Vagina (tissue), 2 donors: ENCODE measurements around the gene MYO7B. TPM values are rescaled to one million over a fixed set of nuclear protein-coding genes. Genes with fewer than 3 reads are reported as not detected.
"Not testable (repeated sequence)": the region's sequence is repeated elsewhere in the genome, so short reads cannot be mapped to it uniquely, and the experiment has no call there.

Experiments used
- DNase-seq, 2 donors: peaks; one replicate each; pipeline ENCODE4 v3.0.0-alpha.2; 2017; ENCODE audit errors: extremely low spot score in 2 of 2
- H3K27ac ChIP-seq: fragments of 200-600 bp; sonication (generic); one replicate; pipeline ENCODE4 v1.5.1; 2019
- H3K27me3 ChIP-seq: fragments of 200-600 bp; sonication (generic); one replicate; pipeline ENCODE4 v1.5.1; 2019
- H3K36me3 ChIP-seq, 2 donors: fragments of 200-600 bp; sonication (generic); one replicate each; pipeline ENCODE4 v1.5.1; 2017 to 2019
- H3K4me1 ChIP-seq: fragments of 200-600 bp; sonication (generic); one replicate; pipeline ENCODE4 v1.5.1; 2019
- H3K4me3 ChIP-seq, 2 donors: fragments of 200-600 bp; sonication (generic); 1 replicate in 1 of 2; 2 replicates in 1 of 2; pipeline ENCODE4 v1.5.1; 2016 to 2019
- H3K9me3 ChIP-seq: fragments of 200-600 bp; sonication (generic); one replicate; pipeline ENCODE4 v1.5.1; 2019
- POLR2A ChIP-seq, 2 donors: fragments of 450-650 bp; IDR thresholded peaks; one replicate each; pipeline ENCODE4 v1.6.1; 2017; ENCODE audit warnings: antibody characterized with exemption in 2 of 2, mild to moderate bottlenecking in 2 of 2, moderate library complexity in 2 of 2
- POLR2AphosphoS5 ChIP-seq, 2 donors: sonication (generic); formaldehyde crosslinking; IDR thresholded peaks; one replicate each; pipeline ENCODE4 v1.9.0; 2017; ENCODE audit warnings: antibody characterized with exemption in 2 of 2, mild to moderate bottlenecking in 2 of 2, low read depth in 1 of 2; ENCODE audit not compliant: insufficient read depth in 1 of 2
- intact Hi-C: fragments of 100-400 bp; cut with DNase I; formaldehyde crosslinking; loops from one replicate; pipeline ENCODE4 v1.15.1; 2023
- total RNA-seq: library from RNA; depleted of rRNA; stranded (reverse); fragments of >200 nt; gene quantifications from one replicate; pipeline ENCODE4 v1.2.3, GENCODE V29; 2016
- TF ChIP-seq, protein P1 (sequence below), 3 experiments: fragments of 450-650 bp in 2 of 3; fragments of 200-600 bp in 1 of 3; sonication (generic) in 1 of 3; IDR thresholded peaks; one replicate each; pipeline ENCODE4 v1.5.1; 2017 to 2019; ENCODE audit warnings: antibody characterized with exemption in 3 of 3, mild to moderate bottlenecking in 2 of 3, moderate library complexity in 2 of 3

Gene MYO7B
- total RNA-seq, 1 donor from 2014 or later, result not detected

DNA sequence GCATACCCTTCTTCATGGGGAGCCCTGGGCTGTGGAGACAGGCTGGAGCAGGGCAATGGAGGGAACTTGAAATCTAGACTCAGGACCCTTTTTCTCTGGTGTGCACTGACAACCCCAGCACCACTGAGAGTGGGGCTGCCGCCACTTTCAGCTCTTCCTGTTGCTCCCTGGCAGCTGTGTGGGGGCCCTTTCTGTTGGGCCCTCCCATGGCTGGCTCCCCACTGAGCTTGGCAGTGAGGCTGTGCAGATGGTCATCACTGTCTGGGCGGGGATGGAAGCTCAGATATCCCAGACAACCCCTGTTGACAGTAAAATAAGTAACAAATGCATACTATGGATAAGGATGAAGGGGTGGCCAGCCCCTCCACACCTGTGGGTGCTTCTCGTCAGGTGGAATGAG is 6.7 kb downstream of the MYO7B start:
- DNase-seq, result peak in 1 of 2 donors; percentile 77
- Histone ChIP-seq H3K4me3 (no peak overlapping the region), H3K4me1 (peaks cover 8% of the 10 kb centered on the region), H3K9me3 (no peaks in the 10 kb centered on the region), H3K36me3 (no peaks in the 10 kb centered on the region), H3K27me3 (no peaks in the 10 kb centered on the region), H3K27ac (no peak overlapping the region)
- intact Hi-C loops, result no loop called here
- TF ChIP-seq POLR2AphosphoS5 (IDR thresholded peaks at IDR 0.05; ENCODE audit: insufficient read depth in 1 of 2, low read depth in 1 of 2), result no peak
- TF ChIP-seq POLR2A (IDR thresholded peaks at IDR 0.05), result no peak
- TF ChIP-seq, protein P1, sequence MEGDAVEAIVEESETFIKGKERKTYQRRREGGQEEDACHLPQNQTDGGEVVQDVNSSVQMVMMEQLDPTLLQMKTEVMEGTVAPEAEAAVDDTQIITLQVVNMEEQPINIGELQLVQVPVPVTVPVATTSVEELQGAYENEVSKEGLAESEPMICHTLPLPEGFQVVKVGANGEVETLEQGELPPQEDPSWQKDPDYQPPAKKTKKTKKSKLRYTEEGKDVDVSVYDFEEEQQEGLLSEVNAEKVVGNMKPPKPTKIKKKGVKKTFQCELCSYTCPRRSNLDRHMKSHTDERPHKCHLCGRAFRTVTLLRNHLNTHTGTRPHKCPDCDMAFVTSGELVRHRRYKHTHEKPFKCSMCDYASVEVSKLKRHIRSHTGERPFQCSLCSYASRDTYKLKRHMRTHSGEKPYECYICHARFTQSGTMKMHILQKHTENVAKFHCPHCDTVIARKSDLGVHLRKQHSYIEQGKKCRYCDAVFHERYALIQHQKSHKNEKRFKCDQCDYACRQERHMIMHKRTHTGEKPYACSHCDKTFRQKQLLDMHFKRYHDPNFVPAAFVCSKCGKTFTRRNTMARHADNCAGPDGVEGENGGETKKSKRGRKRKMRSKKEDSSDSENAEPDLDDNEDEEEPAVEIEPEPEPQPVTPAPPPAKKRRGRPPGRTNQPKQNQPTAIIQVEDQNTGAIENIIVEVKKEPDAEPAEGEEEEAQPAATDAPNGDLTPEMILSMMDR (IDR thresholded peaks at IDR 0.05), result no peak

DNA sequence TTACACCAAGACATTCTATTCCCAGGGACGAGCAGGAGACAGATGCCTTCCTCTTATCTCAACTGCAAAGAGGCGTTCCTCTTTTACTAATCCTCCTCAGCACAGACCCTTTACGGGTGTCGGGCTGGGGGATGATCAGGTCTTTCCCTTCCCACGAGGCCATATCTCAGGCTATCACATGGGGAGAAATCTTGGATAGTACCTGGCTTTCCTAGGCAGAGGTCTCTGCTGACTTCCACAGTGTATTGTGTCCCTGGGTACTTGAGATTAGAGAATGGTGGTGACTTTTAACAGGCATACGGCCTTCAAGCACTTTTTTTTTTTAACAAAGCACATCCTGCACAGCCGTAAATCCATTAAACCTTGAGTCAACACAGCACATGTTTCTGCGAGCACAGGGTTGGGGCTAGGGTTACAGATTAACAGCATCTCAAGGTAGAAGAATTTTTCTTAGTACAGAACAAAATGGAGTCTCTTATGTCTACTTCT is 7.6 kb downstream of the MYO7B start:
- H3K27me3 ChIP-seq, H3K9me3 ChIP-seq, intact Hi-C loops, H3K27ac ChIP-seq, H3K4me3 ChIP-seq, H3K36me3 ChIP-seq, H3K4me1 ChIP-seq, DNase-seq: not testable (repeated sequence)

DNA sequence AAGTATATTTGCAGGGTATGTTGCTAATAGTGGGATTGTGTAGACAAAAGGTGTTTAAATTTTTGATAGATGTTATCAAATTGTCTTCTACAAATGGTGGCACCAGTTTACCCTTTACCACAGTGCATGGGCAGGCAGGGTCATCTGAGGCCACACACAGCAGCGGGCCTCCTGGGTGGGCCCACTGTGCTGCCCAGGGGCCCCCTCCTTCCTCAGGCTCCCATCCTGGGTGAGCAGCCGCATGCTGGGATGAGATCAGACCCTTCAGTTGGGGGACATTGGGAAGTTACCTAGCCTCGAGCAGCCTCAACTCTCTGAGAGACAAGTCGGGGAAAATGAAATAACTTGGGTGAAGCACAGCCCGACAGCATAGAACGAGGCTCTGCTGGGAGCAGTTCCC is 9.7 kb downstream of the MYO7B start:
- TF ChIP-seq POLR2AphosphoS5 (IDR thresholded peaks at IDR 0.05; ENCODE audit: insufficient read depth in 1 of 2, low read depth in 1 of 2), result no peak
- TF ChIP-seq POLR2A (IDR thresholded peaks at IDR 0.05), result no peak
- TF ChIP-seq, protein P1 (IDR thresholded peaks at IDR 0.05), result no peak
- intact Hi-C loops, result no loop called here
- H3K9me3 ChIP-seq, result no peaks in the 10 kb centered on the region
- H3K4me1 ChIP-seq, result peaks cover 8% of the 10 kb centered on the region
- H3K27ac ChIP-seq, result no peak overlapping the region
- peak; percentile 34 to 52 for DNase-seq
- no peaks in the 10 kb centered on the region for H3K27me3 ChIP-seq
- no peak overlapping the region for H3K4me3 ChIP-seq
- no peaks in the 10 kb centered on the region for H3K36me3 ChIP-seq

- H3K4me3 ChIP-seq, result no peak overlapping the region
- intact Hi-C loops, result no loop called here
- no peaks in the 10 kb centered on the region for H3K27me3 ChIP-seq
- H3K27ac ChIP-seq, result no peak overlapping the region
- no peaks in the 10 kb centered on the region for H3K36me3 ChIP-seq
- TF ChIP-seq, protein P1 (IDR thresholded peaks at IDR 0.05), result no peak
- TF ChIP-seq POLR2AphosphoS5 (IDR thresholded peaks at IDR 0.05; ENCODE audit: insufficient read depth in 1 of 2, low read depth in 1 of 2) (no peak), POLR2A (IDR thresholded peaks at IDR 0.05) (no peak)
- H3K9me3 ChIP-seq, result no peaks in the 10 kb centered on the region
- peaks cover 8% of the 10 kb centered on the region for H3K4me1 ChIP-seq
- peak; percentile 67 to 69 for DNase-seq
These were observed 10.3 kb downstream of the MYO7B start for GRCh38 chr2:127545796-127546195.

DNA sequence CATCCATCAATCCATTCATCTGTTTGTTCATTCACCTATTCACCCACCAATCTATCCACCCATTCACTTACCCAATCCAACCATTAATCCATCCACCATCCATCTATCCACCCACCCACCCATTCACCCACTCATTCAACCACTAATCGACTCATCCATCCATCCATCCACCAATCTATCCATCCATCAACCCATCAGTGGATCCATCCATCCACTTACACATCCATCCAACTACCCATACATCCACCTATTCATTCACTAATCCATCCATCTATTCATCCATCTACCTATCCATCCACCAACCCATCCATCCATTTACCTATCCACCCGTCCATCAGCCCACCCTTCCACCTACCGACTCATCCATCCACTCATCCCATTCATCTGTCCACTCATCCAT is 11.3 kb downstream of the MYO7B start:
- TF ChIP-seq POLR2AphosphoS5 (IDR thresholded peaks at IDR 0.05; ENCODE audit: insufficient read depth in 1 of 2, low read depth in 1 of 2), result no peak
- no peak for TF ChIP-seq POLR2A (IDR thresholded peaks at IDR 0.05)
- TF ChIP-seq, protein P1 (IDR thresholded peaks at IDR 0.05), result no peak
- Histone ChIP-seq H3K27me3 (no peaks in the 10 kb centered on the region), H3K27ac (no peak overlapping the region), H3K36me3 (no peaks in the 10 kb centered on the region), H3K9me3 (no peaks in the 10 kb centered on the region), H3K4me3 (no peak overlapping the region), H3K4me1 (peaks cover 5% of the 10 kb centered on the region)
- DNase-seq, result peak; percentile 3 to 37
- intact Hi-C loops, result no loop called here
